Measurements from ENCODE around the gene PGM2L1. TPM values are rescaled to one million over a fixed set of nuclear protein-coding genes. Genes with fewer than 3 reads are reported as not detected.
"Not testable (repeated sequence)": the region's sequence is repeated elsewhere in the genome, so short reads cannot be mapped to it uniquely, and the experiment has no call there.

The PGM2L1 gene
- total RNA-seq, 1 donor from 2014 or later, result 6.4 TPM

DNA sequence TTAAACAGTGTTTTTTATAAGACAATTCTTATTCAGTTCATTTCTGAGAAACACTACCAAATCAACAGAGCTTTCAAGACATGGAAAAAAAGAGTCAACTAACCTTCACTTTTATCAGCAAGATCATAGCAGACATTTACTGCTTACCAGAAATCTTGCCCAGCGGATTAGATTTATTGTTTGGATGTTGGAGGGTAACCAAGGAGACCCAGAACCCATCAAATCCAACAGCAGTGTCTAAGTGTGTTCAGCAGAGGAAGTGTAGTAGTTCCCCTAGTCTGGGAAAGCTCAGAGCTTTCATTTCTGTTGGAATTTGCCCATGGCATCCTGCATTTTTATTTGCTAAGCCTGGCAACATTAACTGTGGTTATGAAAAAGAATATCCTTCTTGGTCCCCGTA, 2.4 kb upstream of the PGM2L1 start:
- DNase-seq (ENCODE audit: low spot score), result no peak

DNA sequence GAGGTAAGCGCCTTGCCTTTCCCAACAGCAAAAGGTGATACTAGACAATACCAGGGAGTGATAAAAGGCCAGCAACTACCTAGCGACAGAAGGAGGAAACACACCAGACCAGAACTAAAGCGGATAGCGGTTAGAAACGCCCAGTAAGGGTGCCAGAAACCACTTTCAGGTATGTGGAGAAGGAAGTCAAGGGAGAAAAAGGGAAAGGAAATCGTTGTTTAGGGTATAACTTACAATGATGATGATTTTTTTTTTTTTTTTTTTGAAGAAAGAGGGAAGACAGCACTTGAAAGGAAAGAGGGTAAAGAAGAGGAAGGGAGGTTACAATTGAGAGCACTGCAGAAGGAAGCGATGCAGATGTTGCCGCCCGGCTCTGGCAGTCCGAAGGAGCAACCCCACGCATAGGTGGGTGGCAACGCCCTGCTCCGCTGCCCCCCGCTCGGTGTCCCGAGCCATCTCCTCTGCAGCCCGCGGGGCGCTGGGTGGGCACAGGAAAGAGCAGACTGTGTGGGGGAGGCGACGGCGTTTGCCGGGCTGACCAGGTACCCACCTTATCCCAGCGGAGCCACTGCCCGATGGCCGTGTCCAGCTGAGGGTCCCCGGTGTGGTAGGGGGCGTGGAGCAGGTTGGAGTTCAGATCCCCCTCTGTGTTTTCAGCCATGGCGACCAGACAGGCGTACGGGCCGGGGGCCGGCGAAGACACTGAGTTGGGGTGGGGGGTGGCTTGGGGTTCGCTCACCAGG, 561 bp downstream of the PGM2L1 start:
- no peak for DNase-seq (ENCODE audit: low spot score)

DNA sequence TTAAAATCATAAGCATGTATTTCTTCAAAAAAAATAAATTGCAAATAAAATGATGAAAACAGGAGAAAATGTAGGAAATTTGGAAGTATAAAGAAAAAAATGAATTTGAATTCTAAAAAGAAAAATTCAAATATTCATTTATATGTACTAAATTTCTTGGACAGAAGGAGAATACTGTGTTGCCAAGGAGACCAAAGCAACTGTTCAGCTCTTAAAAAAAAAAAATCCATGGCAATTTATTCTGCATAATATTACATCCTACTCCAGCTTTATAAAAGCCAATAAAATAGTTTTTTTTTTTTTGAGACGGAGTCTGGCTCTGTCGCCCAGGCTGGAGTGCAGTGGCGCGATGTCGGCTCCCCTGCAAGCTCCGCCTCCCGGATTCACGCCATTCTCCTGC, 6.0 kb downstream of the PGM2L1 start:
- DNase-seq (ENCODE audit: low spot score), result no peak

DNA sequence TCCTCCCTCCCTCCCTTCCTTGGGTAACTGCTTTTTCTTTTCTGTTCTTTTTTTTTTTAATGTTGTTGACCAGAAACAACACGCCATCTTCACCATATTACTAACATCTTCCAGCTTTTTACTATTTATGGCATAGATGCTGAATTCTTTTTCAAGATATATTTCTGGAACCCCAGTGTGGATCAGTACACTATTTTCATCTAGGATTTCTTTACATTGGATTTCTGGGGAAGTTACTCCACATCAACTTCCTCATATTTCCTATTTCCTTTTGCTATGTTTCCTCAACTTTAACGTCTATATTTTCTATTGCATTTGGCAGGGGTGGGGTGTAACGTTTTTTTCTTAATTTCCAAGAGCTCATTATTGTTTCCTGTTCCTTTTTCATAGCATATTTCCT, 7.0 kb downstream of the PGM2L1 start:
- no peak for DNase-seq (ENCODE audit: low spot score)

DNA sequence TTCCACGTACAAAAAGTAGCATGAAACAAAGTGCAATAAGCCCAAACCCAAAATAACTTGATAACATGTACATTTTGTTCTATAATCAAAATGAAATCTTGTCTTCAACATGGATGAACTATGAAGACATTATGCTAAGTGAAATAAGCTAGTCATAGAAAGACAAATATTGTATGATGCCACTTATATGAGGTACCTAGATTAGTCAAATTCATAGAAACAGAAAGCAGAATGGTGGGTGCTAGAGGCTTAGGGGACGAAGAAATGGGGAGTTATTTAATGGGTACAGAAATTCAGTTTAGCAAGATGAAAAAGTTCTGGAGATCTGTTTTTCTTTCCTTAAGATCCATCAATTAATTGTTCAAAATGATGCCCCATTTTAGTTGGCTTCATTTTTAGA, 7.5 kb downstream of the PGM2L1 start:
- no peak for DNase-seq (ENCODE audit: low spot score)

DNA sequence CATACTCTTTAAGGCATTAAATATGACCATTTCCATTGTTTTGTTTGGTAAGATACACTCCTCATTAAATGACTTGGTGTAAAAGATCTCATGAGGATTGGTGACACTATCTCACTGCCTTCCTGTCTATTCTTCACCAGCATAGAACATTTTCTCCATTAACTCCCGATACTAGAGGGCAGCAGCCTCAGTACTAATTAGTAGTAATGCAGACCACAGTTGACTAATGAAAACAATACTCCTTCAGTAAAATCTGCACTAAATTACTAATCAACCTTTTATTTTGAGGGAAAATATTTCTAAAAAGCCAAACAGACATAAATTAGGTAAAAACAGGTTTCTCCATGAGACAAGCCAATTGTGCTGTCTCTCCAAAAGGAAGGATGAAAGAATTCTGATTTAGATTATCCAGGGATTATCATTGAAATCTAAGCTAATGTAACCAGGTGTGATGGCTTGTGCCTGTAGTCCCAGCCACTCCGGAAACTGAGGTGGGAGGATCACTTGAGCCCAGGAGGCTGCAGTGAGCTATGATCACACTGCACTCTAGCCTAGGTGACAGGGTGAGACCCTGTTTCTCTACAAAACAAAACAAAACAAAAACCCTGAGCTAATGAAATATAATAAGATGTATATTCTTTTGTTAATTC, 9.4 kb downstream of the PGM2L1 start:
- DNase-seq (ENCODE audit: low spot score), result peak; percentile 72

DNA sequence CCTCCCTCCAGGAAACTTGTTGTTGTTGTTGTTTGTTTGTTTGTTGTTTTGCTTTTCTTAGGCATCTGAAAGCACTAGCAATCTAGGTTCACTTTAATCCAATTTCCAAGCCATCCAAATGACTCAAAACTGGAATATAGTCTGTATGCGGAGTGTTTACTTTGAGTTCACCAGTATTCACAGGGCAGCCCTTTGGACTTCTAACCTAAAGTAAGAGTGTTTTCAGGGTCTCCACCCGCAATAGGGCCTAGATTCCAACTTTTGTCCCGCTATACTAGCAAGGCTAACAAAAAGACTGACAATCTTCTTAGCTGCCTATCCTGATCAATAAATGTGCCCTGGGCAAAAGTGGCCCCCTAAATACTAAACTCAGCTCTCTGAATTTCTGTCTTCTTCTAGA, 13.6 kb downstream of the PGM2L1 start:
- no peak for DNase-seq (ENCODE audit: low spot score)

DNA sequence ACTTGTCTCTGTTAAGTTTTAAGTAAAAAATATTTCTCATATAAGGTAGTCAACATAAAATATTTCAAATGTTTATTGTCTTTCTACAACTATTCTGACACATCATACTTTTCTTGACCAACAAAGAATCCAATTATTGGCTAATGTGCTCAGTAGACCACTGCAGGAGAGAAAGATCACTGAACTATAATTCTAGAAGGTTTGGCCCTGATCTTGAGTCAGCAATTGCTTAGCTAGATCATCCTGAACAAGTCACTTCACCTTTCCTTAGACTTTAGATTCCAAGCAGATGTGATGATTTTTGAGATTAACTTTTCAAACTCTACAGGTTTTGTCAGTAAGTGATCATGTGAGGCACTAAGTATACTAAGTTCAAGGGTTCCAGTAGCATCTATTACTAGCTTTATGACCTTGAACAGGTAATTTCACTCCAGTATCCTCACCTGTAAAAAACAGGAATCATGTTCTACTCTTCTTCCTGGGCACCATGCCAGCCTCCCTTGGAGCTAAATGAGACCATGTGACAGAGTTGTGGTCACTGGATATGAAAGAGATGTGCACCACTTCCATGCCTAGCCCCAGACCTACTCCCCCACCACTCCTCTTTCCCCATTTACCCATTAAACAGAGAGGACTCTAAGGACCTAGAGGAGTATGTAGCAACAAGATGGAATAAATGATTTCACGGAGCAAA, 17.3 kb downstream of the PGM2L1 start:
- DNase-seq (ENCODE audit: low spot score), result no peak

DNA sequence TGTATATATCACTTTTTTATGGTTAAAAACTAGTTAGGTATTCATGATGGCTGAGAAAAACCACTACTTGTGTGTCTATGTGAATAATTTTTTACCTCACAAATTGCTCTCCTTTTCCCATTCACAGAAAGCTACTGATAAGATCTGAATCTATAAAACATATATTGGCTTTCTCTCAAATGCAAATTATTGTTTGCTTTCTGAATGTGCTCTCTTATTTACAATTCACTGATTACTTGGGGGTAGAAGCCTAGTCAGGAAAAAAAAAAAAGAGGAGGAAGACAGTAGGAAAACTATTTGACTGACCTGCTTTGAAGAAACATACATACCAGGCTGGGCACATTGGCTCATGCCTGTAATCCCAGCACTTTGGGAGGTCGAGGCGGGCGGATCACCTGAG, 20.5 kb downstream of the PGM2L1 start:
- DNase-seq (ENCODE audit: low spot score), result no peak

DNA sequence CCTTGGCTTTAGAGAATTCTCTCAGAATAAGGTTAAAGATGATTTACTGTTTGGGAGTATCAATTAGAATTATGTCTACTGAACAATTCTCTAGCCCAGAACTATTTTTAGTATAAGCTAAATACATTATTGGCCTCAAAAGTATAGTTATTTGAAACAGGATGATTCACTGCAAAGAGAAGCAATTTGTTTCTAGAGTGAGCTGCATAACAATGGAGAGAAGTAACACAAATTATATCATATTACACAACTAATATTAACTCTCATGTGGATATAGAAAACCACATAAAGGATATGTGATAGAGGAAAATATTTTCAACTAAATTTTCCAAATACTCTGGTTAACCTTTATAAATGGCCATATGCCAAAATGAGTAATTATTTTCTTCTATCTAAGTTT, 24.9 kb downstream of the PGM2L1 start:
- DNase-seq (ENCODE audit: low spot score), result no peak

DNA sequence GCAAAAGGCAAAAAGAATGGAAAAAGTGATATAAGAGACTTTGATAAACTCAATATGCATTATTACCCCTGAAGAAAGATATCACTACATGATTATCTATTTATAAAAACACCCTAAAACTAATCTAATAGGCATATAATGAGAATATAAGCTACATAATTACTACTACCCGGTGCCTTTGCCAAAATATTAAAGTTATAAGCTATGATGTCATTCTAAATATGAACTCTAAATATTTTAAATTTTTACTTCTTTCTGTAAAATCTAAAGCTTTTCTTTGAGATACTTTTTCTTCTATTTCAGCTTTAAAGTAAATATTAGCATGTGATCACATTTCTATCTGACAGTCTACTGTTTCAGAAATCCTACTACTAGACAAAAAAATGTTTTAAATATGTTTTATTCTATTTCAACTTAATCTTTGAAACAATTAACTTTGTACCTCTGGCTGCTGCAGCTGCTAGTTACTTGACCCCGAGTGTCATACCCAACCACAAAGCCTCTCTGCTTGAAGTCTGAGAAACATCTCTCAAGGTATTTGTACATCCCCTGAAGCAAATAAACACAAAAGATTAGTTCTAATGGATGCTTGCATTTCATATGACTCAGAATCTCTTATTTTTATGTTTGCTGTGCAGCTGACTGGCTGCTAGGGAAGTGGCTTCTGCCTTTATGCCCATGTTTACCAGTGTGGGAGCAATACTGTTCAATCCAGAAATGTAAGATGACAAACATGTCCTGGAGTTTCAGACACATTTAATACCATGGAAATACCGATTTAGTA, 26.8 kb downstream of the PGM2L1 start:
- DNase-seq (ENCODE audit: low spot score), result no peak

DNA sequence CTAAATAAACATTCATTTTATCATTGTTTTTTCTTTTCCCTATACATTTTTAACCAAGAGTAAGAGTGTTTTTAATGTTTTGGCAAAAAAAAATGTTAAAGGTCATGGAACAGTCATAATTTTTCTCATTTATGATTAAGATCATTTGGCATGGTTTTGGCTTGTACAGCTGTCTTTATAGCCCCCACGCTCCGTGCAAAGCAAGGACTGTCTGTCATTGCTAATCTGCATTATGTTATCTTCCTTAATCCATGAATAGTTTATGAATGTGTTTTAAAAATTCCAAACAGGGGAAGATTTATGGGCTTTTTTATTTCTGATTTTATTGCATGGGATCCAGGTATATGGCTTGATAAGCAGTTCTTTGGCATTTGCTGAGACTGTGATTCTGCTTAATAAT, 28.1 kb downstream of the PGM2L1 start:
- no peak for DNase-seq (ENCODE audit: low spot score)

DNA sequence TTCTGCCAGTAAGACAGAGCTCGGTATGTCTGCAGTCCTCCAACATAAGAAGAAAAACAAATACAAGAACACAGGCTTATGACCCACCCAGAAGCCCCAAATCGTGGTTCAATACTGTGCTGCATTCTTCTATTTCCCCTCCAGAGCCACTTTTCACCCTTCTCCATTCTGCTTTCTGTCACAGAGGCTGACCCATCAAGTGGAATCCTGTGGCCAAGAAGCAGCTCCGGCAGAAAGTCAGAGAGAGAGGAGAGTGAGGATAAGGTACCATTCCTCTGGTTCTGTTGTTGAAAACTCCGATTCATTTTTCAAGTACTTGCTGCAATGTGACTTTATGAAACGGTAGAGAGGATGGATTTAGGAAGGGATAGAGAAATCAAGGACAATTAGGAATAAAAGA, 30.4 kb downstream of the PGM2L1 start:
- DNase-seq (ENCODE audit: low spot score), result no peak

DNA sequence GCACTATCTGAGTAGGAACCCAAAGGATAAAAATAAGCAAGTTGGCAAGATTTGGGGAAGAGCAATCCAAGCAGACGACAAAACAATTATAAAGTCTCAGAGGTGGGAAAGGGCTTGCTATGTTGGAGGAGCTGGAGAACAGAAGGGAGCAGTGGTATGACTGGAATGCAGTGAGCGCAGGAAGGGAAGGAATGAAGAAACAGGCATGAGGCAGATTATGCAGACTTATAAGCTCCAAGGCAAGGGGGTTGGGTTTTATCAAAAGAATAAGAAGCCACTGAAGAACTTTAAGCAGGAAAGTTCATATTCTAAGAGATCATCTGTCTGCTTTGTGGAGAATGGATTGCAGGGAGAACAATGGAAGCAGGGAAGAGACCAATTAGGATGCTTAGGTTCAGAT, 31.7 kb downstream of the PGM2L1 start:
- DNase-seq (ENCODE audit: low spot score), result no peak

DNA sequence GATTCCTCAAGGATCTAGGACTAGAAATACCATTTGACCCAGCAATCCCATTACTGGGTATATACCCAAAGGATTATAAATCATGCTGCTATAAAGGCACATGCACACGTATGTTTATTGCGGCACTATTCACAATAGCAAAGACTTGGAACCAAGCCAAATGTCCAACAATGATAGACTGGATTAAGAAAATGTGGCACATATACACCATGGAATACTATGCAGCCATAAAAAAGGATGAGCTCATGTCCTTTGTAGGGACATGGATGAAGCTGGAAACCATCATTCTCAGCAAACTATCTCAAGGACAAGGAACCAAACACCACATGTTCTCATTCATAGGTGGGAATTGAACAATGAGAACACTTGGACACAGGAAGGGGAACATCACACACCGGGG, 32.4 kb downstream of the PGM2L1 start:
- DNase-seq (ENCODE audit: low spot score), result not testable (repeated sequence)

DNA sequence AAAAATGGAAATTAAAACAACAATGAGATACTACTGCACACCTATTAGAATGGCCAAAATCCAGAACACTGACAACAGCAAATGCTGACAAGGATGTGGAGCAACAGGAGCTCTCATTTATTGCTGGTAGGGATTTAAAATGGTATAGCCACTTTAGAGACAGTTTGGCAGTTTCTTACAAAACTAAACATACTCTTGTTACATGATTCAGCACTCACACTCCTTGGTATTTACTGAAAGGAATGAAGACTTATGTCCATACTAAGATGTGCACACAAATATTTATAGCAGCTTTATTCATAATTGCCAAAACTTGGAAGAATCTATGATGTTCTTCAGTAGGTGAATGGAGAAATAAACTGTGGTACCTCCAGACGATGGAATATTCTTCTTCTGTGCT, 40.8 kb downstream of the PGM2L1 start:
- DNase-seq (ENCODE audit: low spot score), result no peak

DNA sequence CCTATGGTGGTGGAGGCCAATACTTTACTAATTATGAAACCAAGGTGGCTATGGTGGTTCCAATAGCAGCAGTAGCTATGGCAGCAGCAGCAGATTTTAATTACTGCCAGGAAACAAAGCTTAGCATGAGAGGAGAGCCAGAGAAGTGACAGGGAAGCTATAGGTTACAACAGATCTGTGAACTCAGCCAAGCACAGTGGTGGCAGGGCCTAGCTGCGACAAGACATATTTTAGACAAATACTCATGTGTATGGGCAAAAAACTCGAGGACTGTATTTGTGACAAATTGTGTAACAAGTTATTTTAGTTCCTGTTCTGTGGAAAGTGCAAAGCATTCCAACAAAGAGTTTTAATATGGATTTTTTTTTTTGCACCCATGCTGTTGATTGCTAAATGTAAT, 42.6 kb downstream of the PGM2L1 start:
- DNase-seq (ENCODE audit: low spot score), result no peak

DNA sequence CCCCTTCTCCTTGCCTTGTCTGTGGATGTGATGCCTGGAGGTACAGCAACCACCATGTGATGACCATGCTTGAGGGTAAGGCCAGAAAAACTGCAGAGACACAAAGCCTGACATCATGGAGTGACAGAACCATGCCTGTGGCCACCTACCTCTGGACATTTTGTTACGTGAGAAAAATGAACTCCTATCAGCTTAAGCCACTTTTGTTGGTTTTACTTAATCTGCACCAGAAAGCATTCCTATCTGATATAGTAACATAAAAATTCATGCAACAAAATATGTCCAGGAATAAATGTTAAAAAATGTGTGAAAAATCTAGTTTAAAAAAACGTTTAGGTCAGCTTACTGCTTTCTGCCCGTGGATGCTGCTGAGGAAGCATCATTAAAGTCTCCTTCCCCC, 44.2 kb downstream of the PGM2L1 start:
- DNase-seq (ENCODE audit: low spot score), result no peak

DNA sequence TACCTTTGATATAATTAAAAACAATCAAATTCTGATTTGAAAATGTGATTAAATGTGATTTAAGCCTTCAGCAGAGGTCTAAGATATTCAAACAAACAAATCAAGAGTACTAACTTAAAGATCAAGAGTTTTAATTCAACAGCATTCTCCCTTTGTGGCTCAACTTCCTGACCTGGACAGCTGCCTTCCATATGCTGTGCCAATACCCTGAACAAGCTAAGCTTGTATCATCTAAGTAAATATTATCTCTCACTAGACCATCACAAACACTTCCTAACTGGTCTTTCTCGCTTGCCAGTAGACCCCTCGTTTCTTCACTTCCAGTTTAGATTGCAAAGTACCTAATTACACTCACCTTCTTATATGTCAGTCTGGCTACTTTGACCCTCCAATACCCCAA, 50.9 kb downstream of the PGM2L1 start:
- no peak for DNase-seq (ENCODE audit: low spot score)

DNA sequence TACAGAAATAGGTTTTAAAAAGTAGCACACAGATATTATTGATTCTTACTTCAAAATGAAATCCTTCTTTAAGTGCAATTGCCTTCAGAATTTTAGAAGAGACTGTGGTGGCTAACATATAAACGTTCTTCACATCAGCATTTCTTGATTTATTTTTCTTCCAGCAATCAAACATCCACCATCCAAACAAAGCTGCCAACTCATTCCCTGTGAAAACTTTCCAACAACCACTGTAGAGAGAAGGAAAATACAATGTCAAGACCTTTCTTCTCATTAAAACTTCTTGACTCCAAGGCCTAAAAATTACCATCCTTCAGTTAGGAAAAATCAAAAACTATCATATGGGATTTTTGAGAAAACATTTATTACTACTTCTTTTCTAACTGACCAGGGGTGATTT, 52.8 kb downstream of the PGM2L1 start:
- no peak for DNase-seq (ENCODE audit: low spot score)

DNA sequence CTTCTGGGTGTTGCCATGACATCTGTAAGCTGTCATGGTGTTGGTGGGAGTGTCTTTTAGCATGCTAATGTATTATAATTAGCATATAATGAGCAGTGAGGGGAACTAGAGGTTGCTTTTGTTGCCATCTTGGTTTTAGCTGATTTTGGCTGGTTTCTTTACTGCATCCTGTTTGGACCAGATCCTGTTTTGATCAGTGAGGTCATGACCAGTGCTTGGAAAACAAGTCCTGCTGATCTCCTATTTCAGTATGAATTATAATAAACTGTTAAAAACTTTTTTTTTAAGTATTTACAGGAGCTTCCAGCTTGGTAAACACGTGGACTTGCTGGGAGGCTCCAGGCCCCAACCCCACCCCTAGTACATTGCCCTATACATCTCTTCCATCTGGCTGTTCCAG, 56.3 kb downstream of the PGM2L1 start:
- DNase-seq (ENCODE audit: low spot score), result no peak

DNA sequence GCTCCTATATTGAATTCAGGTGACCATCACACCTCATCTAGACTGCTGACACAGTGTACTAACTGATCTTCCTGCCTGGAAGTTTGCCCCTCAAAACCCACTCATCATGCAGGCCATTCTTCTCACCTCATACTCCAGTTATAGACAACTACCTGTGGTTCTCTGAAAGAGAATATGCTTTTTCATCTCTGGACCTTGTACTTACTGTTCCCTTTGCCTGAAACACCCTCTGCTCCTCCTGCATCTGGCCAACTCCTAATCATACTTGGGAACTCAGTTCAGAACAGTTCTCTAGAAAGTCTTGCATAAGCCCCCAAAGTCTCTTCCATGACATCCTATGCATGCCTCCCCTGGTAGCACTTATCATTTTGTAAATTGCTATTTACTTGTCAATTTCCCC, 58.6 kb downstream of the PGM2L1 start:
- DNase-seq (ENCODE audit: low spot score), result no peak

Data from ureter (tissue), 1 donor.